ES-I3 (cell line): Measurements from ENCODE around the gene CDH13.

Source experiments
- H3K36me3 ChIP-seq: 2 replicates; pipeline ENCODE4 v1.6.1; 2013; ENCODE audit warnings: mild to moderate bottlenecking, low read length, control low read depth, moderate library complexity; ENCODE audit not compliant: insufficient read depth
- H3K4me1 ChIP-seq: 2 replicates; pipeline ENCODE4 v1.6.1; 2013; ENCODE audit warnings: mild to moderate bottlenecking, control low read depth, low read length; ENCODE audit not compliant: insufficient read depth
- H3K9ac ChIP-seq: 2 replicates; pipeline ENCODE4 v1.6.1; 2013; ENCODE audit warnings: low read depth, mild to moderate bottlenecking, low read length, moderate library complexity
- H3K9me3 ChIP-seq: 2 replicates; pipeline ENCODE4 v1.6.1; 2013; ENCODE audit warnings: mild to moderate bottlenecking, low read length, moderate library complexity; ENCODE audit not compliant: control insufficient read depth, insufficient read depth

The CDH13 gene

GRCh38 chr16:82867485-82867884 lies 240.7 kb downstream of the CDH13 start:
- H3K36me3 ChIP-seq, result peaks cover 4% of the 10 kb centered on the region
- H3K9me3 ChIP-seq, result peaks cover 9% of the 10 kb centered on the region
- H3K9ac ChIP-seq, result no peak overlapping the region
- H3K4me1 ChIP-seq, result no peaks in the 10 kb centered on the region

- Histone ChIP-seq H3K9me3 (no peaks in the 10 kb centered on the region), H3K36me3 (no peaks in the 10 kb centered on the region; the same call in none of the 2 replicates), H3K9ac (no peak overlapping the region), H3K4me1 (peaks cover 8% of the 10 kb centered on the region)
Measured at GRCh38 chr16:82874271-82874670, 247.5 kb downstream of the CDH13 start.

DNA sequence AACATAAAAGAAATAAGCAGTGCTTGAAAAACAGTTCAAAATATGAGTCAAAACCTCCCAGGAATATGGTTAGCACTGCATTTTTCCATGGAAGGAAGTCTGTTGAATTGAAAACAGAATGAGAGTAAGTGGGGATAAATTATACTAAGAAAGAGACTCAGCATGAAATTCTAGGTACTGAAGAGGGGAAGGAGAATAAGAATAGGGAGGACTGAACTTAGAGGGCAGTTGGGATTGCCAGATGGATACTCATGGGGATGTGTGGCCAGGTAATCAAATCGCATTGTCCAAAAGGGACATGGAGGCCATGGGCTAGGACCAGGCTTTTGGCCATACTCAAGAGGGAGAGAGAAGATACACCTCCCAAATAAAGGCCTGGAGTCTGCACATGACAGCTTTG lies 247.9 kb downstream of the CDH13 start:
- no peaks in the 10 kb centered on the region; the same call in none of the 2 replicates for H3K36me3 ChIP-seq
- H3K4me1 ChIP-seq, result peaks cover 8% of the 10 kb centered on the region
- no peaks in the 10 kb centered on the region for H3K9me3 ChIP-seq
- no peak overlapping the region for H3K9ac ChIP-seq

DNA sequence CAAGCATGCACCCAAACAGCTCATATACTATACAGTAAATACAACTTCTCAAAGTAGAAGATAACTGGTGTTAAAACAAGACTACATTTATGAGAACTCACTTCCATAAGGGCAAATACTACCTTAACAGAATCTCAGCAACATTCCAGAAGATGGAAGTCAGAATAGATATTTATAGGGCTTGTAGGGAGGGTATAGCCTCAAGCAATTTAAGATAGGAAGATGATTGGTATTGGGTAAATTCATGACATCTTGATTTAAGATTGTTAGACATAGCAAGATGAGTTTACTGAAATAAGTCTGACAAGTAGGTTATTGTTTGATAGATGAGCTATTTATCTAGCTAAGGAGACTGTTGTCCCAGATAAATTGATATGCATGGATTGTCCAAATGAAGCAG lies 250.2 kb downstream of the CDH13 start:
- H3K9ac ChIP-seq, result no peak overlapping the region

DNA sequence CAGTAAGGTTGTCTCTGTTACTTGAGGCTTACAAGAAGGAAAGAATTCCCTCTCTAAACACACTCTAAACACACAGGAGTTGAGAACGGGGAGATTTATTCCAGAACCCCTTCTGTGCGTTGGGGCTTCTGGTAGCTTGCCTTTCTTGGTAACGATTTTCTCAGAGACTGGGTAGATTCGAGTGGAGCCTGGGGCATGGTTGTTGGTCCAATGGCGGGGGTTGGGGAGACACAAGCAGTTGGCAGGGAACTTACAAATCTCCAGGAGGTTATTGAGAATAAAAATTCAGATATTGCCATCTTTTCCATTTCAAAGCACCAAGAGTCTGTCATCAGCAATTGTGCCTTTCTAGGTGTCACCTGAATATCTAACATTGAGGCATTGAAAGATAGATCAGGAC lies 251.7 kb downstream of the CDH13 start:
- no peaks in the 10 kb centered on the region for H3K9me3 ChIP-seq
- H3K36me3 ChIP-seq, result no peaks in the 10 kb centered on the region
- peaks cover 8% of the 10 kb centered on the region for H3K4me1 ChIP-seq
- H3K9ac ChIP-seq, result no peak overlapping the region

More for the DNA sequence above, 250.2 kb downstream of the CDH13 start:
- Histone ChIP-seq H3K4me1 (peaks cover 8% of the 10 kb centered on the region), H3K36me3 (no peaks in the 10 kb centered on the region), H3K9me3 (no peaks in the 10 kb centered on the region)

DNA sequence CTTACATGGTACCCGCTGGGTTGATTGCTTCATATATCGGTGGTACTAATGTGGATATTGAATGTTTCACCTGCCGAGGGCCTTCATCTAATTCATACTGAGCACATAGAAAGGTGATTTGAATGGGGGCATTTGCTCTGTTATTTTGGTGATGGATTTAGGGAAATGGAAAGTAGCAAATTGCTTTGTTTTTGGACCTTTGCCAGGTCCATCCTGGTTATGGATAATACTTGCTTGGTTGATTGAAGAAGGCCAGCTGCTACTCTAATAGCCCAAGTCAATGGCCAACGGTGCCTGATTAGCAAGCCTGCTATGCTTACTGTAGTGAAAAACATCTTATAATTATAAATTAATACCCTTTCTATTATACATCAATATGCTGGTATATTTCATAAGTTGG lies 253.6 kb downstream of the CDH13 start:
- Histone ChIP-seq H3K9ac (no peak overlapping the region), H3K36me3 (no peaks in the 10 kb centered on the region), H3K9me3 (no peaks in the 10 kb centered on the region), H3K4me1 (peaks cover 5% of the 10 kb centered on the region; the same call in 1 of the 2 replicates)

- Histone ChIP-seq H3K36me3 (no peaks in the 10 kb centered on the region), H3K9me3 (no peaks in the 10 kb centered on the region), H3K9ac (no peak overlapping the region), H3K4me1 (peaks cover 5% of the 10 kb centered on the region; the same call in 1 of the 2 replicates)
Measured at GRCh38 chr16:82881516-82881915, 254.7 kb downstream of the CDH13 start.

- Histone ChIP-seq H3K9ac (no peak overlapping the region), H3K9me3 (no peaks in the 10 kb centered on the region), H3K4me1 (peaks cover 5% of the 10 kb centered on the region; the same call in 1 of the 2 replicates)
Measured at GRCh38 chr16:82882226-82882625, 255.5 kb downstream of the CDH13 start.

GRCh38 chr16:82882982-82883835 lies 256.4 kb downstream of the CDH13 start:
- Histone ChIP-seq H3K4me1 (peaks cover 2% of the 10 kb centered on the region; the same call in 1 of the 2 replicates), H3K36me3 (no peaks in the 10 kb centered on the region), H3K9me3 (no peaks in the 10 kb centered on the region), H3K9ac (no peak overlapping the region)

More at GRCh38 chr16:82882226-82882625, 255.5 kb downstream of the CDH13 start:
- no peaks in the 10 kb centered on the region for H3K36me3 ChIP-seq

DNA sequence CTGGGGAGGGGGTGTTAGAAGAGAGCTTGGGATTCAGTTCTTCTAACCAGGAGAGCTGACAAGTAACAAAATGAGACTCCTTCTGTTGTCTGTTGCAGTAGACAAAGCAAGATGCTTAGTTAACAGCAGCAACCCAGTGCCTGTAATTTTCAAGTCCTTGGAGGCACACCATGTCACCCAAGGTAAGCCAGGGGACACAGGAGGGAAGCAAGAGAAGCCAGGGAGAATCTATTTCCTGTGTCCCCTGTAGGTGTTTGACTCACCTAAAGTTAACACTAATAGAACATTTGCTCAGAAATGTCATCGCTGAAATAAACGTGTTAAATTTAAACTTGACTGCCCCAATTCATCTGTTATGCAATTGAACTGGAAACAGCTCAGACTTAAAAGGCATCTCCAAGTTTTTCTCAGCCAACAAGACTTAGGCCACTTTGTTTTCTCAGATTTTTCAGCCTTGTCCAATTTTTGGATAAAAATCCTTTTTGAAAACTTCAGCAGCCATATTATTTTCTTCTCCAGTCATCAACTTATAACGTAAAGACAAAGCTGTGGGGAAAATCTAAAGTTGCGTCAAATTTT lies 257.6 kb downstream of the CDH13 start:
- H3K9me3 ChIP-seq, result no peaks in the 10 kb centered on the region
- H3K36me3 ChIP-seq, result no peaks in the 10 kb centered on the region
- H3K4me1 ChIP-seq, result no peaks in the 10 kb centered on the region
- H3K9ac ChIP-seq, result no peak overlapping the region

DNA sequence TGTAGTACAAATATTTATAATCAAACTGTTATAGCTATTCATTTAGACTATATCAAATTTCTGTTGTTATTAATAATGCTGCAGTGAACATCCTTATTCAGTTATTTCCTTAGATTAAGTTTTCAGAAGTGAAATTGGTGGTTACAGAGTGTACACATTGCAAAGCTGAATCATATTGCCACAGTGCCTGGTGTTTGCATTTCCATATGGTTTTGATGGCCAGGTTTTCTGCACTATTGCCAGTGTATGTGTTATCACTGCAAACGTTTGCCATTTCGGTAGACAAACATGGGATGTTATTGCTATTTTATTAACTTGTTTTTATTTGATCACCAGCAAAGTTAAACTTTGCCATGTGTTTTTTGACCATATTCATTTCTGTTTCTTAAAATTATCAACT lies 259.4 kb downstream of the CDH13 start:
- H3K4me1 ChIP-seq, result no peaks in the 10 kb centered on the region
- H3K36me3 ChIP-seq, result no peaks in the 10 kb centered on the region
- no peak overlapping the region for H3K9ac ChIP-seq
- H3K9me3 ChIP-seq, result no peaks in the 10 kb centered on the region

- no peaks in the 10 kb centered on the region for H3K36me3 ChIP-seq
- no peaks in the 10 kb centered on the region for H3K4me1 ChIP-seq
- no peak overlapping the region for H3K9ac ChIP-seq
Measured at GRCh38 chr16:82888591-82889001, 261.8 kb downstream of the CDH13 start.

GRCh38 chr16:82891424-82891823 lies 264.7 kb downstream of the CDH13 start:
- H3K36me3 ChIP-seq, result no peaks in the 10 kb centered on the region
- no peak overlapping the region for H3K9ac ChIP-seq
- H3K9me3 ChIP-seq, result no peaks in the 10 kb centered on the region
- H3K4me1 ChIP-seq, result no peaks in the 10 kb centered on the region

More at GRCh38 chr16:82888591-82889001, 261.8 kb downstream of the CDH13 start:
- H3K9me3 ChIP-seq, result no peaks in the 10 kb centered on the region

GRCh38 chr16:82891918-82892317 lies 265.1 kb downstream of the CDH13 start:
- no peak overlapping the region for H3K9ac ChIP-seq
- H3K9me3 ChIP-seq, result no peaks in the 10 kb centered on the region
- no peaks in the 10 kb centered on the region for H3K4me1 ChIP-seq
- H3K36me3 ChIP-seq, result no peaks in the 10 kb centered on the region

GRCh38 chr16:82892324-82892723 lies 265.6 kb downstream of the CDH13 start:
- Histone ChIP-seq H3K4me1 (no peaks in the 10 kb centered on the region), H3K9me3 (no peaks in the 10 kb centered on the region), H3K36me3 (no peaks in the 10 kb centered on the region), H3K9ac (no peak overlapping the region)
